HepG2 (cell line): ENCODE measurements around the gene NEDD4L. TPM values are rescaled to one million over a fixed set of nuclear protein-coding genes. Genes with fewer than 3 reads are reported as not detected.

Source experiments
- KLF15 ChIP-seq: sonication (generic); formaldehyde crosslinking; IDR thresholded peaks from 2 replicates; pipeline ENCODE4 v1.8.1; 2023; ENCODE audit warnings: borderline replicate concordance, mild to moderate bottlenecking, inconsistent platforms, missing genetic modification reagents, mixed read lengths
- polyA plus RNA-seq, 8 experiments: library from polyadenylated mRNA; depleted of rRNA in 3 of 8; stranded (reverse) in 7 of 8; unstranded in 1 of 8; fragments of >200 nt; fragmentation: Illumina TruSeq in 4 of 8; extraction: Trizol in 4 of 8; gene quantifications; 2 replicates each; pipeline versions ENCODE4 v1.2.1 to v1.2.3, GENCODE V29; 2011 to 2016; ENCODE audit warnings: low read depth in 4 of 8, missing spikeins in 1 of 8, mixed read lengths in 1 of 8; ENCODE audit not compliant: insufficient read depth in 1 of 8
- total RNA-seq, 5 experiments: library from RNA; depleted of rRNA; stranded (reverse); fragments of >200 nt; fragmentation: Illumina TruSeq; extraction: Trizol; gene quantifications; 2 replicates each; pipeline ENCODE4 v1.2.3, GENCODE V29; 2016; ENCODE audit warnings: low read depth in 1 of 5
- TF ChIP-seq, protein P1 (sequence below): sonication (generic); formaldehyde crosslinking; IDR thresholded peaks from one replicate; pipeline ENCODE4 v1.5.1; 2020; ENCODE audit warnings: mild to moderate bottlenecking, missing genetic modification reagents; ENCODE audit errors: not compliant biosample characterization
- TF ChIP-seq, protein P2 (sequence below): sonication (generic); formaldehyde crosslinking; IDR thresholded peaks from 2 replicates; pipeline ENCODE4 v1.5.1; 2020; ENCODE audit warnings: mild to moderate bottlenecking, missing genetic modification reagents, moderate library complexity

Gene NEDD4L
- total and polyA plus RNA-seq, 2 of the 13 experiments (the other 11 are each of a cell fraction or from before 2014, with no cell fraction given), result 168 to 390 TPM

DNA sequence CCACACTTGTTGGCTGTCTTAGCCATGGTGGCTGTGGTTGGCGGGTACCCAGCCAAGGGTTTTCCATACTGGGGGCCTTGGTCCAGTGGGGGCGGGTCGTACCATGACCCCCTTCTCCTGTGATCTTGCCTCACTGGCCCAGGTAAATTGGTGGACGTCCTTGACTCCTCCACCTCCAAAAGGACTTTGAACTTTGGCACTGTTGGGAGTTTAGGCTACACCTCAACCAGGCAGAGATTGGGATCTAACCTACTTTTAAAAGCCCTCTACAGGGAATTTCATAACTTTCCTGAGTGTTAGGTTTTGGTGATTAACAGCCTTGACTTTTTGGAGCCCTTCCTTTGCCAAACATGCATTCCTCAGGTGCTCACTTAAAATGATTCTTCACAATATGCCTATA, 106.7 kb downstream of the NEDD4L start (continued):
- TF ChIP-seq, protein P1, sequence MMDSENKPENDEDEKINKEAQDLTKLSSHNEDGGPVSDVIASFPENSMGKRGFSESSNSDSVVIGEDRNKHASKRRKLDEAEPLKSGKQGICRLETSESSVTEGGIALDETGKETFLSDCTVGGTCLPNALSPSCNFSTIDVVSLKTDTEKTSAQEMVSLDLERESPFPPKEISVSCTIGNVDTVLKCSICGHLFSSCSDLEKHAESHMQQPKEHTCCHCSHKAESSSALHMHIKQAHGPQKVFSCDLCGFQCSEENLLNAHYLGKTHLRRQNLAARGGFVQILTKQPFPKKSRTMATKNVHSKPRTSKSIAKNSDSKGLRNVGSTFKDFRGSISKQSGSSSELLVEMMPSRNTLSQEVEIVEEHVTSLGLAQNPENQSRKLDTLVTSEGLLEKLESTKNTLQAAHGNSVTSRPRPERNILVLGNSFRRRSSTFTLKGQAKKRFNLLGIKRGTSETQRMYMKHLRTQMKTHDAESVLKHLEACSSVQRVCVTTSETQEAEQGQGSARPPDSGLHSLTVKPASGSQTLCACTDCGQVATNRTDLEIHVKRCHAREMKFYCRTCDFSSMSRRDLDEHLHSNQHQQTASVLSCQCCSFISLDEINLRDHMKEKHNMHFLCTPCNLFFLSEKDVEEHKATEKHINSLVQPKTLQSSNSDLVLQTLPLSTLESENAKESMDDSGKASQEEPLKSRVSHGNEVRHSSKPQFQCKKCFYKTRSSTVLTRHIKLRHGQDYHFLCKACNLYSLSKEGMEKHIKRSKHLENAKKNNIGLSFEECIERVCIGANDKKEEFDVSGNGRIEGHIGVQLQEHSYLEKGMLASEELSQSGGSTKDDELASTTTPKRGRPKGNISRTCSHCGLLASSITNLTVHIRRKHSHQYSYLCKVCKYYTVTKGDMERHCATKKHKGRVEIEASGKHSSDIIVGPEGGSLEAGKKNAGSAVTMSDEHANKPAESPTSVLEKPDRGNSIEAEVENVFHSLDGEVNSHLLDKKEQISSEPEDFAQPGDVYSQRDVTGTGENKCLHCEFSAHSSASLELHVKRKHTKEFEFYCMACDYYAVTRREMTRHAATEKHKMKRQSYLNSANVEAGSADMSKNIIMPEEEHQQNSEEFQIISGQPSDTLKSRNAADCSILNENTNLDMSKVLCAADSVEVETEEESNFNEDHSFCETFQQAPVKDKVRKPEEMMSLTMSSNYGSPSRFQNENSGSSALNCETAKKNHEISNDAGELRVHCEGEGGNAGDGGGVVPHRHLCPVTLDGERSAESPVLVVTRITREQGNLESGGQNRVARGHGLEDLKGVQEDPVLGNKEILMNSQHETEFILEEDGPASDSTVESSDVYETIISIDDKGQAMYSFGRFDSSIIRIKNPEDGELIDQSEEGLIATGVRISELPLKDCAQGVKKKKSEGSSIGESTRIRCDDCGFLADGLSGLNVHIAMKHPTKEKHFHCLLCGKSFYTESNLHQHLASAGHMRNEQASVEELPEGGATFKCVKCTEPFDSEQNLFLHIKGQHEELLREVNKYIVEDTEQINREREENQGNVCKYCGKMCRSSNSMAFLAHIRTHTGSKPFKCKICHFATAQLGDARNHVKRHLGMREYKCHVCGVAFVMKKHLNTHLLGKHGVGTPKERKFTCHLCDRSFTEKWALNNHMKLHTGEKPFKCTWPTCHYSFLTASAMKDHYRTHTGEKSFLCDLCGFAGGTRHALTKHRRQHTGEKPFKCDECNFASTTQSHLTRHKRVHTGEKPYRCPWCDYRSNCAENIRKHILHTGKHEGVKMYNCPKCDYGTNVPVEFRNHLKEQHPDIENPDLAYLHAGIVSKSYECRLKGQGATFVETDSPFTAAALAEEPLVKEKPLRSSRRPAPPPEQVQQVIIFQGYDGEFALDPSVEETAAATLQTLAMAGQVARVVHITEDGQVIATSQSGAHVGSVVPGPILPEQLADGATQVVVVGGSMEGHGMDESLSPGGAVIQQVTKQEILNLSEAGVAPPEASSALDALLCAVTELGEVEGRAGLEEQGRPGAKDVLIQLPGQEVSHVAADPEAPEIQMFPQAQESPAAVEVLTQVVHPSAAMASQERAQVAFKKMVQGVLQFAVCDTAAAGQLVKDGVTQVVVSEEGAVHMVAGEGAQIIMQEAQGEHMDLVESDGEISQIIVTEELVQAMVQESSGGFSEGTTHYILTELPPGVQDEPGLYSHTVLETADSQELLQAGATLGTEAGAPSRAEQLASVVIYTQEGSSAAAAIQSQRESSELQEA, result no peak
- TF ChIP-seq KLF15, result no peak
- TF ChIP-seq, protein P2, sequence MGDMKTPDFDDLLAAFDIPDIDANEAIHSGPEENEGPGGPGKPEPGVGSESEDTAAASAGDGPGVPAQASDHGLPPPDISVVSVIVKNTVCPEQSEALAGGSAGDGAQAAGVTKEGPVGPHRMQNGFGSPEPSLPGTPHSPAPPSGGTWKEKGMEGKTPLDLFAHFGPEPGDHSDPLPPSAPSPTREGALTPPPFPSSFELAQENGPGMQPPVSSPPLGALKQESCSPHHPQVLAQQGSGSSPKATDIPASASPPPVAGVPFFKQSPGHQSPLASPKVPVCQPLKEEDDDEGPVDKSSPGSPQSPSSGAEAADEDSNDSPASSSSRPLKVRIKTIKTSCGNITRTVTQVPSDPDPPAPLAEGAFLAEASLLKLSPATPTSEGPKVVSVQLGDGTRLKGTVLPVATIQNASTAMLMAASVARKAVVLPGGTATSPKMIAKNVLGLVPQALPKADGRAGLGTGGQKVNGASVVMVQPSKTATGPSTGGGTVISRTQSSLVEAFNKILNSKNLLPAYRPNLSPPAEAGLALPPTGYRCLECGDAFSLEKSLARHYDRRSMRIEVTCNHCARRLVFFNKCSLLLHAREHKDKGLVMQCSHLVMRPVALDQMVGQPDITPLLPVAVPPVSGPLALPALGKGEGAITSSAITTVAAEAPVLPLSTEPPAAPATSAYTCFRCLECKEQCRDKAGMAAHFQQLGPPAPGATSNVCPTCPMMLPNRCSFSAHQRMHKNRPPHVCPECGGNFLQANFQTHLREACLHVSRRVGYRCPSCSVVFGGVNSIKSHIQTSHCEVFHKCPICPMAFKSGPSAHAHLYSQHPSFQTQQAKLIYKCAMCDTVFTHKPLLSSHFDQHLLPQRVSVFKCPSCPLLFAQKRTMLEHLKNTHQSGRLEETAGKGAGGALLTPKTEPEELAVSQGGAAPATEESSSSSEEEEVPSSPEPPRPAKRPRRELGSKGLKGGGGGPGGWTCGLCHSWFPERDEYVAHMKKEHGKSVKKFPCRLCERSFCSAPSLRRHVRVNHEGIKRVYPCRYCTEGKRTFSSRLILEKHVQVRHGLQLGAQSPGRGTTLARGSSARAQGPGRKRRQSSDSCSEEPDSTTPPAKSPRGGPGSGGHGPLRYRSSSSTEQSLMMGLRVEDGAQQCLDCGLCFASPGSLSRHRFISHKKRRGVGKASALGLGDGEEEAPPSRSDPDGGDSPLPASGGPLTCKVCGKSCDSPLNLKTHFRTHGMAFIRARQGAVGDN (CRISPR knock-in tag), result no peak
